Muscle of leg (tissue), 11 donors: ENCODE data around the gene NAA30. TPM values are rescaled to one million over a fixed set of nuclear protein-coding genes. Genes with fewer than 3 reads are reported as not detected.

Source experiments
- DNase-seq: peaks from one replicate; pipeline ENCODE4 v3.0.0; 2013
- H3K27ac ChIP-seq: one replicate; pipeline ENCODE4 v1.5.1; 2013; ENCODE audit warnings: mild to moderate bottlenecking, low read length, control low read depth
- H3K27me3 ChIP-seq: one replicate; pipeline ENCODE4 v1.6.1; 2013; ENCODE audit warnings: low read length; ENCODE audit not compliant: control insufficient read depth, insufficient read depth
- H3K36me3 ChIP-seq: one replicate; pipeline ENCODE4 v1.6.1; 2013; ENCODE audit warnings: low read length; ENCODE audit not compliant: control insufficient read depth, insufficient read depth
- H3K4me1 ChIP-seq: one replicate; pipeline ENCODE4 v1.6.1; 2013; ENCODE audit warnings: low read length; ENCODE audit not compliant: control insufficient read depth, insufficient read depth
- H3K4me3 ChIP-seq: one replicate; pipeline ENCODE4 v1.5.1; 2013; ENCODE audit warnings: low read length, control low read depth
- H3K9me3 ChIP-seq: replicated peaks from 2 replicates; pipeline ENCODE4 v1.6.1; 2013; ENCODE audit warnings: low read depth, low read length; ENCODE audit not compliant: control insufficient read depth
- WGBS: methylation state at CpG from one replicate; pipeline ENCODE4 v1.1.5; 2013; ENCODE audit warnings: missing lambda C conversion rate; ENCODE audit not compliant: insufficient coverage; 5-methylcytosine and 5-hydroxymethylcytosine counted together
- polyA plus RNA-seq, 8 donors: library from polyadenylated mRNA; unstranded; fragments of 120-200 nt; gene quantifications; one replicate each; pipeline versions ENCODE4 v1.2.1 to v1.2.3, GENCODE V29; 2013; ENCODE audit warnings: inconsistent platforms in 1 of 8, low replicate concordance in 1 of 8; ENCODE audit not compliant: insufficient read length in 8 of 8, insufficient read depth in 1 of 8
- total RNA-seq: library from RNA; stranded (reverse); fragments of 120-200 nt; gene quantifications from one replicate; pipeline ENCODE4 v1.2.4, GENCODE V29; 2013

NAA30 gene
- total and polyA plus RNA-seq, 9 donors, result 15.8 to 25.0 (median 22.3) TPM

DNA sequence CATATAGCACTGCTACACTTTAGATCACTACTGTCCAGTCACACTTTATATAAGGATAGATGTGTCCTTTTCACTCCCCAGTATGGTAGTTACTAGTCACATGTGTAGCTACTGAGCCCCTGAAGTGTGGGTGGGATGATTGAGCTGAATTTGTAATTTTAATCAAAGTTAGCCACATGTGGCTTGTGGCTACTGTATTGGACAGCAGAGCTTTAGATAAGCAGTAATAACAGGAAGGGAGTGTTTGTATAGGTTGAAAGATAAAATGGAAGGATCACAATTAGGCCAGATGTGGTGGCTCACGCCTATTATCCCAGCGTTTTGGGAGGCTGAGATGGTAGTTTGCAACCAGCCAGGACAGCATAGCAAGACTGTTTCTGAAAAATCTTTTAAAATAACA is 23.5 kb downstream of the NAA30 start:
- H3K4me1 ChIP-seq, result no peaks in the 10 kb centered on the region
- no peak overlapping the region for H3K4me3 ChIP-seq
- H3K9me3 ChIP-seq, result no peaks in the 10 kb centered on the region
- H3K27me3 ChIP-seq, result no peaks in the 10 kb centered on the region
- WGBS, result no CpG with 5 or more reads among the region's 2 CpGs
- no peak for DNase-seq
- H3K36me3 ChIP-seq, result peaks cover 2% of the 10 kb centered on the region
- H3K27ac ChIP-seq, result no peak overlapping the region

GRCh38 chr14:57417228-57417627 is 26.8 kb downstream of the NAA30 start:
- Histone ChIP-seq H3K27me3 (no peaks in the 10 kb centered on the region), H3K4me1 (no peaks in the 10 kb centered on the region), H3K9me3 (no peaks in the 10 kb centered on the region), H3K4me3 (no peak overlapping the region), H3K36me3 (no peaks in the 10 kb centered on the region), H3K27ac (no peak overlapping the region)
- DNase-seq, result no peak
- WGBS, result no CpG with 5 or more reads among the region's 1 CpG

GRCh38 chr14:57418999-57419398 is 28.6 kb downstream of the NAA30 start:
- Histone ChIP-seq H3K36me3 (no peaks in the 10 kb centered on the region), H3K4me3 (no peak overlapping the region), H3K4me1 (no peaks in the 10 kb centered on the region), H3K27me3 (no peaks in the 10 kb centered on the region), H3K27ac (no peak overlapping the region), H3K9me3 (no peaks in the 10 kb centered on the region)
- WGBS, result 100% methylated on average over 1 of the region's 4 CpGs
- DNase-seq, result no peak

DNA sequence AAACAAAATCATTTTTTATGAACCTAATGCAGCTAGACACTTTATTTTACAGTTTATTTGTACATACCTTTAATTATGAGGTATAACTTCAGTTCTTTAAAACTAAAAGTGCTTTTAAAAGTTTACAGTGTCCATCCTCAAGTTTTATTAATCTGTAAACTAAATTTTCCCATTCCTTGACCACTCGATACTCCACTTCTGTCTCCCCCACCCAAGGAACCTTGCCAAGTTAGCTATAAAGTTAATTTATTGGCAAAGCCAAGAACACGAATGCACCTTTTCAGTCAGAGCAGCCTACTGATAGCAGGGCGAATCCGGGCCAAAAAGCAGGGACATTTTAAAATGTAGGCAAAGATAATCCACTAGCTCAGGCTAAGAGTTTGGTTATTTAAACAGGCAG is 29.6 kb downstream of the NAA30 start:
- no peak for DNase-seq
- Histone ChIP-seq H3K4me3 (no peak overlapping the region), H3K27me3 (no peaks in the 10 kb centered on the region), H3K4me1 (no peaks in the 10 kb centered on the region), H3K27ac (no peak overlapping the region), H3K9me3 (no peaks in the 10 kb centered on the region), H3K36me3 (no peaks in the 10 kb centered on the region)
- 43% methylated on average over 2 of the region's 4 CpGs for WGBS

DNA sequence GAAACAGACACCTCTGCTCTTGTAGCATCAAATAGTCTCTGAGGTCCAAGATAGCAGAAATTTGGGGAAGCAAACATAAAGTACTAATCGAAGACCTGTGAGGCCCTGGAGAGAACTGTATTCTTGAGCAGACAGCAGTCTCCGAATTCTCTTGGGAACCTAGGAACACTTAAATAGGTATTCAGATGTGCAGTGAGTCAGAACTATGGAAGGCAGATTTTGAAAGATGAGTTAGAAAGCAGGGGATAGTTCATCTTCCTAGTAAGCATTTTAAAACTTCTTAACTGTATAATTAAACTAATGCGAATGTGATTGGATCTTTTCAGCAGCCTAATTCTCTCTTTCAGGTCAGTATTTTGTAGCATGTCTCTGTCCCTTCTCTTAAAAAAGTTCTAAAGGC is 30.6 kb downstream of the NAA30 start:
- 67% methylated on average over 2 of the region's 3 CpGs for WGBS
- Histone ChIP-seq H3K4me3 (no peak overlapping the region), H3K4me1 (no peaks in the 10 kb centered on the region), H3K9me3 (no peaks in the 10 kb centered on the region), H3K27me3 (no peaks in the 10 kb centered on the region), H3K36me3 (no peaks in the 10 kb centered on the region), H3K27ac (no peak overlapping the region)
- no peak for DNase-seq

GRCh38 chr14:57435923-57436322 is 45.5 kb downstream of the NAA30 start:
- Histone ChIP-seq H3K4me1 (no peaks in the 10 kb centered on the region), H3K36me3 (no peaks in the 10 kb centered on the region), H3K27me3 (no peaks in the 10 kb centered on the region), H3K9me3 (no peaks in the 10 kb centered on the region), H3K4me3 (no peak overlapping the region), H3K27ac (no peak overlapping the region)
- no peak for DNase-seq

GRCh38 chr14:57461777-57462320 is 71.5 kb downstream of the NAA30 start:
- Histone ChIP-seq H3K4me3 (no peak overlapping the region), H3K36me3 (no peaks in the 10 kb centered on the region), H3K4me1 (no peaks in the 10 kb centered on the region), H3K27ac (no peak overlapping the region), H3K9me3 (no peaks in the 10 kb centered on the region), H3K27me3 (no peaks in the 10 kb centered on the region)
- no peak for DNase-seq
- 82% methylated on average over 3 of the region's 5 CpGs for WGBS

- Histone ChIP-seq H3K27me3 (no peaks in the 10 kb centered on the region), H3K36me3 (no peaks in the 10 kb centered on the region), H3K9me3 (no peaks in the 10 kb centered on the region), H3K27ac (no peak overlapping the region), H3K4me1 (no peaks in the 10 kb centered on the region), H3K4me3 (no peak overlapping the region)
- no peak for DNase-seq
- 100% methylated on average over 2 of the region's 3 CpGs for WGBS
These were observed 72.2 kb downstream of the NAA30 start for GRCh38 chr14:57462551-57462950.

DNA sequence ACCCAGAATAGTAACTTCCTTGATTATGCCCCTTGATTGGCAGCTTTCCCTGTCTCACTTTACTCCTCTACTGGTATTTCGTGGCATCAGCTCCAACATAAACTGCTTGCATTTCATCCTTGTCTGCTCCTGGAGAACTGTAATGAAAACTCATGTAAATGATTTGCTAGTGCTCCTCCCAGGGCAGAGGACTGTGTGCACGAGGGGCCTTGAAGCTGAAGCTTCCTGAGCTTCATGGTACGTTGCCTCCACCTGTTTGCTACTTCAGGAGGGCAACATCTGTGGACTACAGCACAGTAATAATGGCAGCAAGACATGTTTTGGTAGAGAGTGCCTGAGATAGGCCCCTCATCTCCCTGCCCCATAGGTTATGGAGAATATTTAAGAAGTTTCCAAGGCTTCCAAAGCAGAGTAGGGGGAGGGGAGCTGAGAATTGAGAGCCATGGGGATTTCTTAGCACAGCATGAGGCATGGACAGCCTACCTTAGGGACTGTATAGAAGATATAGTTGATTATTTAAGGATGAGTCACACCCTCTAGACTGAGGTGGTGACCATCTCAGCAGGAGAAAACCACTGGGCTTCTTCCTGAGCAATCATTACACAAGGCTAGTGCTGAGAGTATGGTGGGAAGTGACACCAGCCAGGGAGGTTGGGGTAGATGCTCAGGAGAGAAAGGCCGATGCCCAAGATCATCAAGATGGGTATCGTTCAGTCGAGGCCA is 73.8 kb downstream of the NAA30 start:
- Histone ChIP-seq H3K27me3 (no peaks in the 10 kb centered on the region), H3K9me3 (no peaks in the 10 kb centered on the region), H3K27ac (no peak overlapping the region), H3K4me1 (no peaks in the 10 kb centered on the region), H3K4me3 (no peak overlapping the region), H3K36me3 (no peaks in the 10 kb centered on the region)
- 81% methylated on average over 2 of the region's 6 CpGs for WGBS
- DNase-seq, result no peak
